Right lobe of liver (tissue), 4 donors: ENCODE data around the gene RARB.

Source experiments
- POLR2A ChIP-seq: fragments of 450-650 bp; IDR thresholded peaks from one replicate; pipeline ENCODE4 v1.6.1; 2017; ENCODE audit warnings: antibody characterized with exemption, mild to moderate bottlenecking
- TF ChIP-seq, protein P1 (sequence below), 4 donors: fragments of 200-600 bp in 3 of 4; fragments of 450-650 bp in 1 of 4; IDR thresholded peaks; one replicate each; pipeline versions ENCODE4 v1.5.1 to v1.8.0; 2016 to 2022; ENCODE audit warnings: antibody characterized with exemption in 4 of 4, mild to moderate bottlenecking in 2 of 4
- donor health status: DM: no; HTN: no; CAD: no.
- donor health status: DM: no; HTN: no; CAD: no.
- donor health status: DM: no; HTN: yes; CAD: no.

DNA sequence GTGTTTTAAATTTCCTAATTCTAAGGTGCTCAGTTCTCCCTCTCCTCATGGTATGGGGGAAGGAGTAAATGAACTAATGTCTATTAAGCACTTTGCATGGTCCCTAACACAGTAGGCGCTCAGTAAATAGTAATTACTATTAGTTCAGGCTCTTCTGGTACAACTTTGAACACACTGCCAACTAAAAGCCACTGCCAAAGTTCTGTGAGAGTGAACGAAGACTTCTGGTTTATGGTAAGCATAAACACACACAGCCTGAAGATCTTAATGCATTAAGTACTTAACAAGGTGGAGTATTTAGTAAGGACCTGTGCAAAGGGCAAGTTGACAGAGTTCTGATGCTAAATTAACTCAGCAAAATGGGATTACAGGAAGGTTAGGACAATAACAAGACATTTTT lies 24.7 kb downstream of the RARB start:
- TF ChIP-seq, protein P1, sequence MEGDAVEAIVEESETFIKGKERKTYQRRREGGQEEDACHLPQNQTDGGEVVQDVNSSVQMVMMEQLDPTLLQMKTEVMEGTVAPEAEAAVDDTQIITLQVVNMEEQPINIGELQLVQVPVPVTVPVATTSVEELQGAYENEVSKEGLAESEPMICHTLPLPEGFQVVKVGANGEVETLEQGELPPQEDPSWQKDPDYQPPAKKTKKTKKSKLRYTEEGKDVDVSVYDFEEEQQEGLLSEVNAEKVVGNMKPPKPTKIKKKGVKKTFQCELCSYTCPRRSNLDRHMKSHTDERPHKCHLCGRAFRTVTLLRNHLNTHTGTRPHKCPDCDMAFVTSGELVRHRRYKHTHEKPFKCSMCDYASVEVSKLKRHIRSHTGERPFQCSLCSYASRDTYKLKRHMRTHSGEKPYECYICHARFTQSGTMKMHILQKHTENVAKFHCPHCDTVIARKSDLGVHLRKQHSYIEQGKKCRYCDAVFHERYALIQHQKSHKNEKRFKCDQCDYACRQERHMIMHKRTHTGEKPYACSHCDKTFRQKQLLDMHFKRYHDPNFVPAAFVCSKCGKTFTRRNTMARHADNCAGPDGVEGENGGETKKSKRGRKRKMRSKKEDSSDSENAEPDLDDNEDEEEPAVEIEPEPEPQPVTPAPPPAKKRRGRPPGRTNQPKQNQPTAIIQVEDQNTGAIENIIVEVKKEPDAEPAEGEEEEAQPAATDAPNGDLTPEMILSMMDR (IDR thresholded peaks at IDR 0.05), result no peak
- no peak for TF ChIP-seq POLR2A
